HCT116 (cell line): Measurements from ENCODE around the gene BRD2. TPM values are rescaled to one million over a fixed set of nuclear protein-coding genes. Genes with fewer than 3 reads are reported as not detected.

ENCODE experiments used
- ATAC-seq: fragments of 200-7000 bp; cut with Tn5 transposase; 2 replicates; pipeline ENCODE4 v1.9.1; 2020; ENCODE audit warnings: mild to moderate bottlenecking, moderate library complexity
- BruUV-seq: library from RNA; stranded (reverse); fragments of 400-500 nt; replicated peaks from 2 replicates; lab custom pipeline; 2021; lab: Mats Ljungman, UMichigan
- CTCF ChIA-PET: fragments of 300-600 bp; sonication (Branson Sonifier 250); formaldehyde crosslinking; loops from one replicate; lab custom pipeline; 2021; ENCODE audit warnings: antibody characterized with exemption; lab: Charles Lee
- POLR2A ChIA-PET: fragments of 300-600, 350-600 bp; sonication (Branson Sonifier 250); formaldehyde crosslinking; loops from one replicate; lab custom pipeline; 2021; ENCODE audit warnings: antibody characterized with exemption; lab: Charles Lee
- RAD21 ChIA-PET, 2 experiments: fragments of 300-600 bp; sonication (Branson Sonifier 250); formaldehyde crosslinking; loops; one replicate each; lab custom pipeline; 2023; ENCODE audit warnings: low total read pairs in 2 of 2; ENCODE audit not compliant: uncharacterized antibody in 2 of 2, unreplicated experiment in 2 of 2, low non-redundant PET in 1 of 2; lab: Charles Lee
- DNase-seq: peaks from one replicate; pipeline ENCODE4 v3.0.0-alpha.2; 2010; ENCODE audit warnings: low read depth, low spot score
- H2AFZ ChIP-seq: fragments of 200-600 bp; shearing (Covaris generic), sonication (generic); 2 replicates; pipeline ENCODE4 v1.6.1; 2017; ENCODE audit warnings: low read depth, mixed run types, mixed read lengths, antibody characterized with exemption, low read length; ENCODE audit not compliant: poor library complexity, severe bottlenecking
- H3K27ac ChIP-seq: 2 replicates; pipeline ENCODE4 v1.5.1; 2012; ENCODE audit warnings: low read depth, low read length
- H3K27me3 ChIP-seq: fragments of 200-600 bp; sonication (generic); 2 replicates; pipeline ENCODE4 v1.6.1; 2016; ENCODE audit warnings: mixed run types, low read length, mixed read lengths; ENCODE audit not compliant: insufficient read depth
- H3K36me3 ChIP-seq, 2 experiments: fragments of 200-500 bp in 1 of 2; fragments of 200-600 bp in 1 of 2; sonication (Bioruptor generic) in 1 of 2; sonication (generic) in 1 of 2; 2 replicates each; pipeline versions ENCODE4 v1.5.1 to v1.6.1; 2014 to 2016; ENCODE audit warnings: low read length in 2 of 2, inconsistent platforms in 1 of 2, mixed read lengths in 1 of 2, mixed run types in 1 of 2; ENCODE audit not compliant: insufficient read depth in 2 of 2, control insufficient read depth in 1 of 2
- H3K4me1 ChIP-seq, 2 experiments: fragments of 200-600 bp in 1 of 2; sonication (generic) in 1 of 2; 2 replicates each; pipeline versions ENCODE4 v1.5.1 to v1.6.1; 2012 to 2017; ENCODE audit warnings: low read length in 2 of 2, inconsistent platforms in 1 of 2, mild to moderate bottlenecking in 1 of 2, mixed read lengths in 1 of 2, mixed run types in 1 of 2, moderate library complexity in 1 of 2; ENCODE audit not compliant: insufficient read depth in 2 of 2, control insufficient read depth in 1 of 2
- H3K4me2 ChIP-seq: fragments of 200-600 bp; sonication (generic); 2 replicates; pipeline ENCODE4 v1.6.1; 2017; ENCODE audit warnings: mixed run types, low read length, mixed read lengths
- H3K4me3 ChIP-seq, 2 experiments: fragments of 200-600 bp in 1 of 2; sonication (generic) in 1 of 2; replicated peaks in 1 of 2; 2 replicates each; pipeline ENCODE4 v1.5.1; 2011 to 2016; ENCODE audit warnings: low read length in 2 of 2, control low read depth in 1 of 2, low read depth in 1 of 2, mild to moderate bottlenecking in 1 of 2, mixed read lengths in 1 of 2, mixed run types in 1 of 2
- H3K79me2 ChIP-seq: fragments of 200-600 bp; sonication (generic); 2 replicates; pipeline ENCODE4 v1.6.1; 2017; ENCODE audit warnings: mild to moderate bottlenecking, mixed run types, low read length, moderate library complexity, mixed read lengths; ENCODE audit not compliant: insufficient read depth
- H3K9ac ChIP-seq: fragments of 200-600 bp; sonication (generic); 2 replicates; pipeline ENCODE4 v1.6.1; 2016; ENCODE audit warnings: low read length, mixed read lengths
- H3K9me2 ChIP-seq: fragments of 200-600 bp; sonication (generic), shearing (Covaris generic); 2 replicates; pipeline ENCODE4 v1.6.1; 2017; ENCODE audit warnings: mixed run types, mild to moderate bottlenecking, moderate library complexity; ENCODE audit not compliant: insufficient read depth
- H3K9me3 ChIP-seq, 2 experiments: fragments of 200-500 bp in 1 of 2; fragments of 200-600 bp in 1 of 2; sonication (Bioruptor generic) in 1 of 2; sonication (generic) in 1 of 2; 2 replicates each; pipeline ENCODE4 v1.6.1; 2014 to 2017; ENCODE audit warnings: low read length in 2 of 2, mixed read lengths in 2 of 2, inconsistent platforms in 1 of 2, low read depth in 1 of 2, mild to moderate bottlenecking in 1 of 2, mixed run types in 1 of 2, moderate library complexity in 1 of 2; ENCODE audit not compliant: control insufficient read depth in 1 of 2, insufficient read depth in 1 of 2
- H4K20me1 ChIP-seq: fragments of 200-600 bp; sonication (generic), shearing (Covaris generic); 2 replicates; pipeline ENCODE4 v1.6.1; 2017; ENCODE audit warnings: mixed run types, mild to moderate bottlenecking, moderate library complexity; ENCODE audit not compliant: insufficient read depth
- CBX3 ChIP-seq: IDR thresholded peaks from 2 replicates; pipeline ENCODE4 v1.6.1; 2012; ENCODE audit warnings: low read depth
- CEBPB ChIP-seq: IDR thresholded peaks from 2 replicates; pipeline ENCODE4 v1.6.1; 2012; ENCODE audit warnings: low read depth
- EZH2phosphoT487 ChIP-seq: fragments of 200-600 bp; IDR thresholded peaks from 2 replicates; pipeline ENCODE4 v1.6.1; 2018; ENCODE audit warnings: antibody characterized with exemption, borderline replicate concordance
- POLR2AphosphoS5 ChIP-seq: IDR thresholded peaks from 2 replicates; pipeline ENCODE4 v1.6.1; 2011; ENCODE audit warnings: mild to moderate bottlenecking, low read depth, low read length, moderate library complexity
- TCF7L2 ChIP-seq: IDR thresholded peaks from 2 replicates; pipeline ENCODE4 v1.7.0; 2011; ENCODE audit warnings: borderline replicate concordance, inconsistent platforms; ENCODE audit not compliant: insufficient read depth, insufficient read length; ENCODE audit errors: extremely low read depth
- ZFX ChIP-seq: fragments of 450-650 bp; IDR thresholded peaks from 2 replicates; pipeline ENCODE4 v1.6.1; 2017
- intact Hi-C: fragments of 100-400 bp; cut with micrococcal nuclease; formaldehyde crosslinking; loops from 2 replicates; pipeline ENCODE4 v1.10.0; 2022
- total RNA-seq: library from RNA; stranded (reverse); gene quantifications from one replicate; pipeline ENCODE4 v1.2.1, GENCODE V29; 2021; ENCODE audit not compliant: unreplicated experiment
- TF ChIP-seq, protein P1 (sequence below): IDR thresholded peaks from 2 replicates; pipeline ENCODE4 v1.6.1; 2012; ENCODE audit warnings: low read depth
- TF ChIP-seq, protein P2 (sequence below), 3 experiments: fragments of 200-600 bp in 1 of 3; sonication (generic) in 1 of 3; IDR thresholded peaks in 2 of 3; conservative IDR thresholded peaks in 1 of 3; 2 replicates each; pipeline ENCODE4 v1.5.1; 2012 to 2017; ENCODE audit warnings: low read depth in 2 of 3, low read length in 2 of 3, antibody characterized with exemption in 1 of 3, borderline replicate concordance in 1 of 3, control low read depth in 1 of 3, mild to moderate bottlenecking in 1 of 3, mixed read lengths in 1 of 3, mixed run types in 1 of 3, moderate library complexity in 1 of 3; ENCODE audit not compliant: insufficient read depth in 1 of 3

Gene BRD2
- total RNA-seq, 1 experiment from 2014 or later, result 260 TPM

DNA sequence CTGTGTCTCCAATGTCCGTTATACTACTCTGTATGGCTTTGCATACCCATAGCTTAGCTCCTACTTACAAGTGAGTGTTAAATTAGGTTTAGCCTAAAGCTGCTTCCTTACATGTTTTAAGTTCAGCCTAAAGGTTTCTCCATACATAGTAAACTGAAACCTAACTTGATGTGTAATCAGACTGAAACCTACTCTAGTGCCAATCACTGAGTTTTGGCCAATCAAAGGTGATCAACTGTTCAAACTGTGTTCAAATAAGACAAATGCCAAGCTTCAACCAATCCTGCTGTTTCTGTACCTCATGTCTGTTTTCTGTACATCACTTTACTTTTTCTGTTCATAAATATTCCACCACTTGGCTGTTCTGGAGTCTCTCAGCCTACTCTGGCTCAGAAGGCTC is 21.0 kb downstream of the BRD2 start:
- no peak overlapping the region for H3K9ac ChIP-seq
- TF ChIP-seq POLR2AphosphoS5, result no peak
- no peak for TF ChIP-seq EZH2phosphoT487
- TF ChIP-seq ZFX, result no peak
- no peak for TF ChIP-seq CEBPB
- TF ChIP-seq, protein P1, sequence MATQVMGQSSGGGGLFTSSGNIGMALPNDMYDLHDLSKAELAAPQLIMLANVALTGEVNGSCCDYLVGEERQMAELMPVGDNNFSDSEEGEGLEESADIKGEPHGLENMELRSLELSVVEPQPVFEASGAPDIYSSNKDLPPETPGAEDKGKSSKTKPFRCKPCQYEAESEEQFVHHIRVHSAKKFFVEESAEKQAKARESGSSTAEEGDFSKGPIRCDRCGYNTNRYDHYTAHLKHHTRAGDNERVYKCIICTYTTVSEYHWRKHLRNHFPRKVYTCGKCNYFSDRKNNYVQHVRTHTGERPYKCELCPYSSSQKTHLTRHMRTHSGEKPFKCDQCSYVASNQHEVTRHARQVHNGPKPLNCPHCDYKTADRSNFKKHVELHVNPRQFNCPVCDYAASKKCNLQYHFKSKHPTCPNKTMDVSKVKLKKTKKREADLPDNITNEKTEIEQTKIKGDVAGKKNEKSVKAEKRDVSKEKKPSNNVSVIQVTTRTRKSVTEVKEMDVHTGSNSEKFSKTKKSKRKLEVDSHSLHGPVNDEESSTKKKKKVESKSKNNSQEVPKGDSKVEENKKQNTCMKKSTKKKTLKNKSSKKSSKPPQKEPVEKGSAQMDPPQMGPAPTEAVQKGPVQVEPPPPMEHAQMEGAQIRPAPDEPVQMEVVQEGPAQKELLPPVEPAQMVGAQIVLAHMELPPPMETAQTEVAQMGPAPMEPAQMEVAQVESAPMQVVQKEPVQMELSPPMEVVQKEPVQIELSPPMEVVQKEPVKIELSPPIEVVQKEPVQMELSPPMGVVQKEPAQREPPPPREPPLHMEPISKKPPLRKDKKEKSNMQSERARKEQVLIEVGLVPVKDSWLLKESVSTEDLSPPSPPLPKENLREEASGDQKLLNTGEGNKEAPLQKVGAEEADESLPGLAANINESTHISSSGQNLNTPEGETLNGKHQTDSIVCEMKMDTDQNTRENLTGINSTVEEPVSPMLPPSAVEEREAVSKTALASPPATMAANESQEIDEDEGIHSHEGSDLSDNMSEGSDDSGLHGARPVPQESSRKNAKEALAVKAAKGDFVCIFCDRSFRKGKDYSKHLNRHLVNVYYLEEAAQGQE, result no peak
- TF ChIP-seq, protein P2, sequence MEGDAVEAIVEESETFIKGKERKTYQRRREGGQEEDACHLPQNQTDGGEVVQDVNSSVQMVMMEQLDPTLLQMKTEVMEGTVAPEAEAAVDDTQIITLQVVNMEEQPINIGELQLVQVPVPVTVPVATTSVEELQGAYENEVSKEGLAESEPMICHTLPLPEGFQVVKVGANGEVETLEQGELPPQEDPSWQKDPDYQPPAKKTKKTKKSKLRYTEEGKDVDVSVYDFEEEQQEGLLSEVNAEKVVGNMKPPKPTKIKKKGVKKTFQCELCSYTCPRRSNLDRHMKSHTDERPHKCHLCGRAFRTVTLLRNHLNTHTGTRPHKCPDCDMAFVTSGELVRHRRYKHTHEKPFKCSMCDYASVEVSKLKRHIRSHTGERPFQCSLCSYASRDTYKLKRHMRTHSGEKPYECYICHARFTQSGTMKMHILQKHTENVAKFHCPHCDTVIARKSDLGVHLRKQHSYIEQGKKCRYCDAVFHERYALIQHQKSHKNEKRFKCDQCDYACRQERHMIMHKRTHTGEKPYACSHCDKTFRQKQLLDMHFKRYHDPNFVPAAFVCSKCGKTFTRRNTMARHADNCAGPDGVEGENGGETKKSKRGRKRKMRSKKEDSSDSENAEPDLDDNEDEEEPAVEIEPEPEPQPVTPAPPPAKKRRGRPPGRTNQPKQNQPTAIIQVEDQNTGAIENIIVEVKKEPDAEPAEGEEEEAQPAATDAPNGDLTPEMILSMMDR (IDR thresholded peaks at IDR 0.05 in 2 of 3, conservative IDR thresholded peaks at IDR 0.05 in 1 of 3; ENCODE audit: borderline replicate concordance in 1 of 3, insufficient read depth in 1 of 3, low read depth in 2 of 3, low read length in 2 of 3), result no peak
- no peak for TF ChIP-seq TCF7L2
- TF ChIP-seq CBX3, result no peak
- no peak overlapping the region for H3K27ac ChIP-seq
- no TSS peak for BruUV-seq
- ATAC-seq (no peak), DNase-seq (no peak)
- POLR2A ChIA-PET, result interaction anchor here (1.3 to 12.5 kb wide), 2 partner anchors 8 to 18 kb away, joined by 3 to 227 read pairs; partner anchors contain the start of gene BRD2
- no peak overlapping the region for H3K4me2 ChIP-seq
- intact Hi-C loops, result no loop called here
- H3K4me3 ChIP-seq, result no peak overlapping the region
- no peaks in the 10 kb centered on the region for H3K79me2 ChIP-seq
- RAD21 ChIA-PET, result no interaction called here
- no peaks in the 10 kb centered on the region for H3K9me2 ChIP-seq
- no peaks in the 10 kb centered on the region for H3K4me1 ChIP-seq
- no peaks in the 10 kb centered on the region for H3K27me3 ChIP-seq
- CTCF ChIA-PET, result interaction anchor here (1.5 kb wide), 1 partner anchor 56 kb away, joined by 3 read pairs; no protein-coding TSS in a partner anchor
- H3K9me3 ChIP-seq, result no peaks in the 10 kb centered on the region
- H3K36me3 ChIP-seq, result no peaks in the 10 kb centered on the region
- H4K20me1 ChIP-seq, result no peaks in the 10 kb centered on the region; the same call in 1 of the 2 replicates
- no peak overlapping the region for H2AFZ ChIP-seq
